Measurements from ENCODE around the gene VEGFB. TPM values are rescaled to one million over a fixed set of nuclear protein-coding genes. Genes with fewer than 3 reads are reported as not detected.

Gene VEGFB
- polyA plus RNA-seq, 3 donors, result 0.40 to 5.6 TPM; not detected in 1

DNA sequence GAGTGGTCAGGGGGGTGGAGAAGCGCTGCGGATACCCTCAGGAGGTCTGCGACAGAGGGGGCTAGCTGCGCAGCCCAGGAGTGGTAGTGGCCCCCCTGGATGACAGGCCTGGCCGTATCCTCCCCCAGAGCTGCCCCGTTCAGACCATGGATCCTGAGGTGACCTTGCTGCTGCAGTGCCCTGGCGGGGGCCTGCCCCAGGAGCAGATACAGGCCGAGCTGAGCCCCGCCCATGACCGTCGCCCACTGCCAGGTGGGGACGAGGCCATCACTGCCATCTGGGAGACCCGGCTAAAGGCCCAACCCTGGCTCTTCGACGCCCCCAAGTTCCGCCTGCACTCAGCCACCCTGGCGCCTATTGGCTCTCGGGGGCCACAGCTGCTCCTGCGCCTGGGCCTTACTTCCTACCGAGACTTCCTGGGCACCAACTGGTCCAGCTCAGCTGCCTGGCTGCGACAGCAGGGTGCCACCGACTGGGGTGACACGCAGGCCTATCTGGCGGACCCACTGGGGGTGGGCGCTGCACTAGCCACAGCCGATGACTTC, 7.8 kb upstream of the VEGFB start:
- H3K79me2 ChIP-seq (ENCODE audit: insufficient read depth, low read length), result peaks cover 38% of the 10 kb centered on the region
- H2AFZ ChIP-seq (ENCODE audit: insufficient read depth, low read depth, low read length, poor library complexity, severe bottlenecking), result peak overlapping the region; percentile 83
- peaks cover 49% of the 10 kb centered on the region for H3K4me1 Mint-ChIP-seq
- no peaks in the 10 kb centered on the region for H3K9me3 Mint-ChIP-seq
- WGBS (ENCODE audit: insufficient coverage), result under 1% methylated on average over 26 of the region's 26 CpGs
- peak; percentile 64 to 71 (median 68) for DNase-seq
- peaks cover 47 to 65% of the 10 kb centered on the region in 2 donors for H3K4me1 ChIP-seq (ENCODE audit: control insufficient read depth in 1 of 2, insufficient read depth in 2 of 2, low read length in 2 of 2)
- peak overlapping the region; percentile 84 for H3K9ac ChIP-seq (ENCODE audit: insufficient read depth, low read length, poor library complexity, severe bottlenecking)
- peak overlapping the region; percentile 65 to 97 (median 96) for H3K4me3 ChIP-seq (replicated peaks in 1 of 3; ENCODE audit: low read depth in 2 of 3, low read length in 3 of 3)
- no peaks in the 10 kb centered on the region for H3K9me3 ChIP-seq (replicated peaks in 1 of 2; ENCODE audit: control insufficient read depth in 1 of 2, insufficient read depth in 1 of 2, low read length in 2 of 2)
- peak overlapping the region; percentile 81 to 89 for H3K4me3 Mint-ChIP-seq
- H3K36me3 Mint-ChIP-seq, result peaks cover 15 to 36% of the 10 kb centered on the region in 2 donors
- peak overlapping the region; percentile 98 for H3K4me2 ChIP-seq (replicated peaks; ENCODE audit: extremely low read depth, low read length, poor library complexity, severe bottlenecking)
- H4K20me1 ChIP-seq (ENCODE audit: insufficient read depth, low read length), result peaks cover 33% of the 10 kb centered on the region
- no peaks in the 10 kb centered on the region for H3K27me3 ChIP-seq (ENCODE audit: control insufficient read depth in 2 of 2, insufficient read depth in 2 of 2, low read length in 2 of 2)
- H3K36me3 ChIP-seq (replicated peaks in 1 of 2; ENCODE audit: control insufficient read depth in 1 of 2, insufficient read depth in 2 of 2, low read length in 2 of 2), result peaks cover 23 to 24% of the 10 kb centered on the region in 2 donors
- intact Hi-C loops (cut with micrococcal nuclease), result loop anchor here in 1 of 2 donors (1.0 to 2.0 kb wide), 2 partner anchors 14 to 19 kb away; partner anchors contain the start of gene FKBP2
- peak overlapping the region; percentile 78 to 92 for H3K27ac ChIP-seq (ENCODE audit: low read depth in 1 of 2, low read length in 2 of 2)
- peaks cover 0 to 1% (median 0%) of the 10 kb centered on the region in 3 donors for H3K27me3 Mint-ChIP-seq (ENCODE audit: low read depth in 3 of 3)
- peak overlapping the region; percentile 77 to 91 (median 88) for H3K27ac Mint-ChIP-seq
- TF ChIP-seq CTCF (IDR thresholded peaks at IDR 0.05), result no peak

DNA sequence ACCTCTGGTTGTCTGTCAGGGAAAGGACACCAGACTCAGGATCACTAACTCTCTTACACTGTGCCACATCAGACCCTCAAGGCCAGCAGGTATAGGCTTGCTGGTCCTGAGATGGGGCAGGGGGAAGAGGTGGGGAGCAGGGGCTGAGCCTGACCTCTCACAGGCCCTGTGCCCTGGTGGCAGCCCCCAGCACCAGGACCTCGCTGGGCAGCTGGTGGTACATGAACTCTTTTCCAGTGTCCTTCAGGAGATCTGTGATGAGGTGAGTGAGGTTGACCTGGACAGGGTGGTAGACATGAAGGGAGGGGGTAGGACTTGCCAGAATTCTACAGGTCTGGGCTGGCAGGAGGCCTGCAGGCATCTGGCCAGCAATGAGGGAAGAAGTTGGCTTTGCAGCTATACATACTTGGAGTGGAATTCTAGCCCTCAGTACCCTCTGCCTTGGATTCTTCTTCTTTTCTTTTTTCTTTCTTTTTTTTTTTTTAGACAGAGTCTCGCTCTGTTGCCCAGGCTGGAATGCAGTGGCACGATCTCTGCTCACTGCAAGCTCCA, 6.9 kb upstream of the VEGFB start:
- peak overlapping the region in 2 of 3 experiments; percentile 96 to 97 for H3K4me3 ChIP-seq (replicated peaks in 1 of 3; ENCODE audit: low read depth in 2 of 3, low read length in 3 of 3)
- Mint-ChIP-seq H3K9me3 (peaks cover 0 to under 1% (median 0%) of the 10 kb centered on the region in 7 donors), H3K4me1 (peaks cover 57% of the 10 kb centered on the region), H3K27ac (peak overlapping the region; percentile 45 to 91 (median 87)), H3K4me3 (peak overlapping the region; percentile 81 to 89), H3K36me3 (peaks cover 12 to 33% of the 10 kb centered on the region in 2 donors), H3K27me3 (ENCODE audit: low read depth in 3 of 3) (peaks cover under 1 to 1% (median 1%) of the 10 kb centered on the region in 3 donors)
- no peak for TF ChIP-seq CTCF (IDR thresholded peaks at IDR 0.05)
- no peaks in the 10 kb centered on the region for H3K9me3 ChIP-seq (replicated peaks in 1 of 2; ENCODE audit: control insufficient read depth in 1 of 2, insufficient read depth in 1 of 2, low read length in 2 of 2)
- no peaks in the 10 kb centered on the region for H3K27me3 ChIP-seq (ENCODE audit: control insufficient read depth in 2 of 2, insufficient read depth in 2 of 2, low read length in 2 of 2)
- peak overlapping the region; percentile 78 to 92 for H3K27ac ChIP-seq (ENCODE audit: low read depth in 1 of 2, low read length in 2 of 2)
- no peak for DNase-seq
- H3K4me2 ChIP-seq (replicated peaks; ENCODE audit: extremely low read depth, low read length, poor library complexity, severe bottlenecking), result peak overlapping the region; percentile 98
- peaks cover 30% of the 10 kb centered on the region for H4K20me1 ChIP-seq (ENCODE audit: insufficient read depth, low read length)
- H3K4me1 ChIP-seq (ENCODE audit: control insufficient read depth in 1 of 2, insufficient read depth in 2 of 2, low read length in 2 of 2), result peaks cover 53 to 72% of the 10 kb centered on the region in 2 donors
- peaks cover 18% of the 10 kb centered on the region in 2 donors for H3K36me3 ChIP-seq (replicated peaks in 1 of 2; ENCODE audit: control insufficient read depth in 1 of 2, insufficient read depth in 2 of 2, low read length in 2 of 2)
- WGBS (ENCODE audit: insufficient coverage), result 100% methylated on average over 1 of the region's 3 CpGs
- no peak overlapping the region for H2AFZ ChIP-seq (ENCODE audit: insufficient read depth, low read depth, low read length, poor library complexity, severe bottlenecking)
- peaks cover 38% of the 10 kb centered on the region for H3K79me2 ChIP-seq (ENCODE audit: insufficient read depth, low read length)
- intact Hi-C loops (cut with micrococcal nuclease), result loop anchor here in 1 of 2 donors (2.0 kb wide), 1 partner anchor 13 kb away; the partner anchor contains the start of gene FKBP2
- peak overlapping the region; percentile 84 for H3K9ac ChIP-seq (ENCODE audit: insufficient read depth, low read length, poor library complexity, severe bottlenecking)

Measured in CD14-positive monocyte (primary cell).